Measurements from ENCODE around the gene SETSIP.
"Not testable (repeated sequence)": the region's sequence is repeated elsewhere in the genome, so short reads cannot be mapped to it uniquely, and the experiment has no call there.

Gene SETSIP

DNA sequence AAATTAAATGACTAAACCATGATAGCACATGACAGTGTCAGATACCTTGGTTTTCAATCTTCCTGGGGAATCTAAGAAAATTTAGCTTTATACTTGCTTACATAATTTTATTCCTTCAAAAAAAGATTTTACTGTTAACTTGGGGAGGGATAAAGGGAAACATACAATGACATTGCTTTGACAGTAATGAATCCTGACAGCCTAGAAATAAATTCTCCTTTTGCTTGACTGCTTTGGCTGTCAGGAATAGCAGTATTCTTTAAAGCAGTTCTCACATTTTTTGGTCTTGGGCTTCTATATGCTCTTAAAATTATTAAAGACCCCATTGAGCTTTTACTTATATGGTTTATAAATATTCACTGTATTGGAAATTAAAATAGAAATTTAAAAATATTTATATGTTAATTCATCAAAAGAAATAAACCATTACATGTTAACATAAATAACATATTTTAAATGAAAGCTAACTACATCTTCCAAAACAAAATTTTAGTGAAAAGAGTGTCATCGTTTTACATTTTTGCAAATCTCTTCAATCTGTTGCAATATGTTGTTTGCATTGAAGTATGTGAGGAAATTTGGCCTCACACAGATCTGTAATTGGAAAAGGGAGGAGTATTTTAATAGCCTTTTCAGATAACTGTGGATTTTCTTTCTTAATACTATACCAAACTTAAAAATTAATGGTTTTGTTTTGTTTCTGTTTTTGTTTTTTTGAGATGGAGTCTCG is 29.3 kb downstream of the SETSIP start:
- DNase-seq (ENCODE audit: low spot score): no peak

DNA sequence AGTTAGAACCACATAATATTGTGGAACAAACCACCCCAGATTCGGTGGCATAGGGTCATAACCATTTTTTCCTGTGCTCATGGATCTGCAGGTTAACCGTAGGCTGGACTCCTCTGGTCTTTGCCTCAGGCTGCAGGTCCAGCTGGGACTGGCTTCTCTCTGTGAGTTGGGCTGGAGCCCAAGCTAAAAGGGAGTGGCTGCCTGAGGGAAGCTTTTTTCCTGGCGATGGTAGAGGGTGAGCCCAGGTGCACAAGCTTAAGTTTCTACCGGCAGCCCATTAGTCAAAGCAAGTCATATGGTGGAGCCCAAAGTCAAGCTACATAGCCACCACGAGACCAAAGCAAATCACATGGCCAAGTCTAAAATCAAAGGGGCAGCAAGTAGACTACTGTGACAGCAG is 31.6 kb downstream of the SETSIP start:
- DNase-seq (ENCODE audit: low spot score): no peak

DNA sequence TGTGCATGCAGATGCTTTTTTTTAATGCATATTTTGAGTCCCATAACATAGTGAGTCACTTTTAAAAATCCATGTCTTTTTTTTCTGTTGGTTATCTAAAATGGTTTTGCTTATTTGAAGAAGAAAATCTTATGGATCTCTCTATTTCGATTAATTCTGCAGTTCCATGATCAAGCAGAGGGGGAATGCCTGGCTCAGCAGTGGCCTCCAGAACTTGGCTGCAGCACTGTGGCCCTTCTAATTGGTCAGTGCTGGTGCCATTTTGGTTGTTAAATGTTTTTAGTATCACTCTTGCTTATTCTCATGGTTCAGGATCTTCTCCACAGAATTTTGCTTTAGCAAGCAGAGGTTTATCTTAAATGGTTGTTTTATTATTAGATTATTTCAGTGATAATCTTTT is 34.2 kb downstream of the SETSIP start:
- no peak for DNase-seq (ENCODE audit: low spot score)

DNA sequence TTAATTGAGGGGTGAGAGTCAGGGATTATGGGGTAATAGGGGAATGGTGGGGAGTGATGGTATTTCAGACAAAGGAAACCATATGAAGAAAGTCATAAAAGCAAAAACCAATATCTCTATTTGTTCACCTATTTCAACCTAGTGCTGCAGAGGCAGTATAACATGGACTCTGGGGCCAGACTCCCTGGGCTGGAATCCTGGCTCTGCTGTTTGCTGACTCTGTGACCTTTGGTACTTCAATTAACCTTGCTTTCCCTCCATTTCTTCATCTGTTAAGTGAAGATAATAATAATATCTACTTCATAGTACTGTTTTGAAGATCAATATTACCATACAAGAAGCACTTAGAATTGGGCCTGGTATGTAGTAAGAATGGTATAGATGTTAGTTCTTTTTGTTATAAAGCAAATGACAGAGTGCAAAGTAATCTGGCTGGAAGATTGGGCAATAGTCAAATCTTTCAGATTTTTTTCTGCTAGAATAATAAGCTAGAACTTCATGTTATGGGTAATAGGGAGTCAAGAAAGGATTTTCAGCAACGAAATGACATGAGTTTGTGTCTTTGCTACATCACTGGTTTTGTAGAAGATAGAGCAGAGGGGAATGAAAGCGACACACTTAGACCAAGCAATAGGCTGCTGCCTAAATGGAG is 36.4 kb downstream of the SETSIP start:
- no peak for DNase-seq (ENCODE audit: low spot score)

- no peak for DNase-seq (ENCODE audit: low spot score)
Measured at GRCh38 chr1:92037400-92037799, 37.8 kb downstream of the SETSIP start.

GRCh38 chr1:92031281-92032110 is 43.7 kb downstream of the SETSIP start:
- DNase-seq (ENCODE audit: low spot score): no peak

DNA sequence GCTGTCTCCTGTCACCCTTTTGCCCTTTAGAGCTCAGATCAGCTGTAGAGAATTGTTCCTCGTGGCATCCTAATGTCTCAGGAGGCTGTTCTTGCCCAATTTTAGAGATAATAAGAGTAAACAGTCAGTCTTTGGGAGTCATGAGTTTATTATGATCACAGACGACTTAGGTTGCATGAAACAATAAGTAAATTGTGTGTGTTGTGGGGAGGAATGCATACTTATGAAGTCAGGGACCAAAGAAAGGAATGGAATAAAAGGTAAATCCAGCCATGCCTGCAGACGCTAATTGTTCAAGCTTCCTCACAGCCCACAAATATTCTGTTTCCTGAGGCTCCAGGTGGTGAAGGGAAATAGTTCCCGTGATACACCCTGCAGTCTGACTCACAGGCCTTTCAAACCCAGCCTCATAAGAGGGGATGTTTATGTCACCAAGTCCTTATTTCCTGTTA is 44.5 kb downstream of the SETSIP start:
- DNase-seq (ENCODE audit: low spot score): no peak

DNA sequence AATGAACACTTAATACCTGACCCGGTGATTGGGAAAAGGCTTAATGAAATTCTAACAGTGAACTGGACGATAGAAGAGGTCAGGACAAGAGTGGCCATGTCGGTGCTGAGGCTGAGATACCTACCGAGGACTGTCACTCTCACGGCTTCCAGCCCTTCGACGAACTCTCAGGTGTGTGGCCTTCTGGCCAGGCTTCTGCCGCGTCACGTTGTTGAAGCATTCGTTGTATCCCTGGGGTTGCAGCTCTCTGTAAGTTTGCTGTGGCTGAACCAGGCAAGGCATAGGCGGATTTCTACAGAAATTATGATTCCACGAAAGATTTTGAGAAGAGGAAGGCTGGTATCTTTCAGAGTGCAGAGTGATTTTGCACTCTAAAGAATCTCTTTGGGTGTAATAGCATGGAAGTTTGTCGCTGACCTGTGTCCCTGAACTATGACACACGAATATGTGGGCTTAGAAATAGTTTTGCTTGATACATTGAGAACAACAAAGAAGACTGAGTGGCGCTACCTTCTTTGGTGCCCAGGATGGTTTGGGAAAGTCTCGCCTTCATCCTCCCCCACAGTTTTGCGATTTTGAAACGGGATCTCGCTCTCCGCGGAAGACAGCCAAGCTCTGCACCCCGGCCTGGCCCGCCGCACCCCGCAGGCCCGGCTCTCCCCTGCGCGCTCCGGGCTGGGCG is 45.8 kb downstream of the SETSIP start:
- no peak for DNase-seq (ENCODE audit: low spot score)

- DNase-seq (ENCODE audit: low spot score): no peak
Measured at GRCh38 chr1:92026806-92027205, 48.4 kb downstream of the SETSIP start.

GRCh38 chr1:92026042-92026441 is 49.2 kb downstream of the SETSIP start:
- not testable (repeated sequence) for DNase-seq (ENCODE audit: low spot score)
